Vagina (tissue), 2 donors: ENCODE data around the gene PGC.

Experiments
- CTCF ChIP-seq, 3 experiments: fragments of 450-650 bp in 2 of 3; fragments of 200-600 bp in 1 of 3; sonication (generic) in 1 of 3; IDR thresholded peaks; one replicate each; pipeline ENCODE4 v1.5.1; 2017 to 2019; ENCODE audit warnings: antibody characterized with exemption in 3 of 3, mild to moderate bottlenecking in 2 of 3, moderate library complexity in 2 of 3
- POLR2A ChIP-seq, 2 donors: fragments of 450-650 bp; IDR thresholded peaks; one replicate each; pipeline ENCODE4 v1.6.1; 2017; ENCODE audit warnings: antibody characterized with exemption in 2 of 2, mild to moderate bottlenecking in 2 of 2, moderate library complexity in 2 of 2
- POLR2AphosphoS5 ChIP-seq, 2 donors: sonication (generic); formaldehyde crosslinking; IDR thresholded peaks; one replicate each; pipeline ENCODE4 v1.9.0; 2017; ENCODE audit warnings: antibody characterized with exemption in 2 of 2, mild to moderate bottlenecking in 2 of 2, low read depth in 1 of 2; ENCODE audit not compliant: insufficient read depth in 1 of 2

GRCh38 chr6:41768545-41769308 lies 21.5 kb upstream of the PGC start:
- TF ChIP-seq CTCF (IDR thresholded peaks at IDR 0.05): no peak
- TF ChIP-seq POLR2A (IDR thresholded peaks at IDR 0.05): no peak
- TF ChIP-seq POLR2AphosphoS5 (IDR thresholded peaks at IDR 0.05; ENCODE audit: insufficient read depth in 1 of 2, low read depth in 1 of 2): no peak
